ENCODE results near the gene GRAP2. TPM values are rescaled to one million over a fixed set of nuclear protein-coding genes. Genes with fewer than 3 reads are reported as not detected.

Gene GRAP2
- total and polyA plus RNA-seq, 2 of the 8 experiments (the other 6 are each of a cell fraction or from before 2014, with no cell fraction given), result 0.08 TPM; not detected in 1

DNA sequence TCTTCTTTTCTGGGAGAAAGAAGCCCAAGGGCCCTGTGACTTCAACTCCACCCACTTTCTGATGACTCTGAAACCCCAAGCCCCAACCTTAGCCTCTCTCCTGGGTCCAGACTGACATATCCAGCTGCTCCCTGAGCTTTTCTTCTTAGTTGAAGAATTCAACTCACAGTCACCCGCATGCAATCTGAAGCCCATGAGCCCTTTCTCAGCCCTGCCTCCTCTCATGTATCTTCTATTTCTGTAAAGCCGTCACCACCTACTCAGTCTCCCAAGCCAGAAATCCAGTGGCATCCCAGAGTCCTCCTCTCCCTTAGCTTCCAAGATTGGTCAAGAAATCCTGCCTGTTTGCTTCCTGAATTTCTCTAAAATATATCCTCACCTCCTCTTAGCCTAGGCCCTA, 52.2 kb downstream of the GRAP2 start (continued):
- TF ChIP-seq, protein P1, sequence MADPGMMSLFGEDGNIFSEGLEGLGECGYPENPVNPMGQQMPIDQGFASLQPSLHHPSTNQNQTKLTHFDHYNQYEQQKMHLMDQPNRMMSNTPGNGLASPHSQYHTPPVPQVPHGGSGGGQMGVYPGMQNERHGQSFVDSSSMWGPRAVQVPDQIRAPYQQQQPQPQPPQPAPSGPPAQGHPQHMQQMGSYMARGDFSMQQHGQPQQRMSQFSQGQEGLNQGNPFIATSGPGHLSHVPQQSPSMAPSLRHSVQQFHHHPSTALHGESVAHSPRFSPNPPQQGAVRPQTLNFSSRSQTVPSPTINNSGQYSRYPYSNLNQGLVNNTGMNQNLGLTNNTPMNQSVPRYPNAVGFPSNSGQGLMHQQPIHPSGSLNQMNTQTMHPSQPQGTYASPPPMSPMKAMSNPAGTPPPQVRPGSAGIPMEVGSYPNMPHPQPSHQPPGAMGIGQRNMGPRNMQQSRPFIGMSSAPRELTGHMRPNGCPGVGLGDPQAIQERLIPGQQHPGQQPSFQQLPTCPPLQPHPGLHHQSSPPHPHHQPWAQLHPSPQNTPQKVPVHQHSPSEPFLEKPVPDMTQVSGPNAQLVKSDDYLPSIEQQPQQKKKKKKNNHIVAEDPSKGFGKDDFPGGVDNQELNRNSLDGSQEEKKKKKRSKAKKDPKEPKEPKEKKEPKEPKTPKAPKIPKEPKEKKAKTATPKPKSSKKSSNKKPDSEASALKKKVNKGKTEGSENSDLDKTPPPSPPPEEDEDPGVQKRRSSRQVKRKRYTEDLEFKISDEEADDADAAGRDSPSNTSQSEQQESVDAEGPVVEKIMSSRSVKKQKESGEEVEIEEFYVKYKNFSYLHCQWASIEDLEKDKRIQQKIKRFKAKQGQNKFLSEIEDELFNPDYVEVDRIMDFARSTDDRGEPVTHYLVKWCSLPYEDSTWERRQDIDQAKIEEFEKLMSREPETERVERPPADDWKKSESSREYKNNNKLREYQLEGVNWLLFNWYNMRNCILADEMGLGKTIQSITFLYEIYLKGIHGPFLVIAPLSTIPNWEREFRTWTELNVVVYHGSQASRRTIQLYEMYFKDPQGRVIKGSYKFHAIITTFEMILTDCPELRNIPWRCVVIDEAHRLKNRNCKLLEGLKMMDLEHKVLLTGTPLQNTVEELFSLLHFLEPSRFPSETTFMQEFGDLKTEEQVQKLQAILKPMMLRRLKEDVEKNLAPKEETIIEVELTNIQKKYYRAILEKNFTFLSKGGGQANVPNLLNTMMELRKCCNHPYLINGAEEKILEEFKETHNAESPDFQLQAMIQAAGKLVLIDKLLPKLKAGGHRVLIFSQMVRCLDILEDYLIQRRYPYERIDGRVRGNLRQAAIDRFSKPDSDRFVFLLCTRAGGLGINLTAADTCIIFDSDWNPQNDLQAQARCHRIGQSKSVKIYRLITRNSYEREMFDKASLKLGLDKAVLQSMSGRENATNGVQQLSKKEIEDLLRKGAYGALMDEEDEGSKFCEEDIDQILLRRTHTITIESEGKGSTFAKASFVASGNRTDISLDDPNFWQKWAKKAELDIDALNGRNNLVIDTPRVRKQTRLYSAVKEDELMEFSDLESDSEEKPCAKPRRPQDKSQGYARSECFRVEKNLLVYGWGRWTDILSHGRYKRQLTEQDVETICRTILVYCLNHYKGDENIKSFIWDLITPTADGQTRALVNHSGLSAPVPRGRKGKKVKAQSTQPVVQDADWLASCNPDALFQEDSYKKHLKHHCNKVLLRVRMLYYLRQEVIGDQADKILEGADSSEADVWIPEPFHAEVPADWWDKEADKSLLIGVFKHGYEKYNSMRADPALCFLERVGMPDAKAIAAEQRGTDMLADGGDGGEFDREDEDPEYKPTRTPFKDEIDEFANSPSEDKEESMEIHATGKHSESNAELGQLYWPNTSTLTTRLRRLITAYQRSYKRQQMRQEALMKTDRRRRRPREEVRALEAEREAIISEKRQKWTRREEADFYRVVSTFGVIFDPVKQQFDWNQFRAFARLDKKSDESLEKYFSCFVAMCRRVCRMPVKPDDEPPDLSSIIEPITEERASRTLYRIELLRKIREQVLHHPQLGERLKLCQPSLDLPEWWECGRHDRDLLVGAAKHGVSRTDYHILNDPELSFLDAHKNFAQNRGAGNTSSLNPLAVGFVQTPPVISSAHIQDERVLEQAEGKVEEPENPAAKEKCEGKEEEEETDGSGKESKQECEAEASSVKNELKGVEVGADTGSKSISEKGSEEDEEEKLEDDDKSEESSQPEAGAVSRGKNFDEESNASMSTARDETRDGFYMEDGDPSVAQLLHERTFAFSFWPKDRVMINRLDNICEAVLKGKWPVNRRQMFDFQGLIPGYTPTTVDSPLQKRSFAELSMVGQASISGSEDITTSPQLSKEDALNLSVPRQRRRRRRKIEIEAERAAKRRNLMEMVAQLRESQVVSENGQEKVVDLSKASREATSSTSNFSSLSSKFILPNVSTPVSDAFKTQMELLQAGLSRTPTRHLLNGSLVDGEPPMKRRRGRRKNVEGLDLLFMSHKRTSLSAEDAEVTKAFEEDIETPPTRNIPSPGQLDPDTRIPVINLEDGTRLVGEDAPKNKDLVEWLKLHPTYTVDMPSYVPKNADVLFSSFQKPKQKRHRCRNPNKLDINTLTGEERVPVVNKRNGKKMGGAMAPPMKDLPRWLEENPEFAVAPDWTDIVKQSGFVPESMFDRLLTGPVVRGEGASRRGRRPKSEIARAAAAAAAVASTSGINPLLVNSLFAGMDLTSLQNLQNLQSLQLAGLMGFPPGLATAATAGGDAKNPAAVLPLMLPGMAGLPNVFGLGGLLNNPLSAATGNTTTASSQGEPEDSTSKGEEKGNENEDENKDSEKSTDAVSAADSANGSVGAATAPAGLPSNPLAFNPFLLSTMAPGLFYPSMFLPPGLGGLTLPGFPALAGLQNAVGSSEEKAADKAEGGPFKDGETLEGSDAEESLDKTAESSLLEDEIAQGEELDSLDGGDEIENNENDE (IDR thresholded peaks at IDR 0.05; ENCODE audit: insufficient replicate concordance, low read length), result no peak
- TF ChIP-seq SRF (IDR thresholded peaks at IDR 0.05; ENCODE audit: low read depth, low read length) (no peak), TAF1 (IDR thresholded peaks at IDR 0.05; ENCODE audit: low read depth, low read length) (no peak), RAD21 (IDR thresholded peaks at IDR 0.05 in 1 of 2, conservative IDR thresholded peaks at IDR 0.05 in 1 of 2; ENCODE audit: low read depth in 2 of 2, low read length in 2 of 2) (no peak), CBX5 (IDR thresholded peaks at IDR 0.05; ENCODE audit: low read depth, low read length) (no peak), TEAD4 (IDR thresholded peaks at IDR 0.05; ENCODE audit: low read depth, low read length) (no peak), TCF12 (IDR thresholded peaks at IDR 0.05; ENCODE audit: low read depth, low read length) (no peak), RNF2 (IDR thresholded peaks at IDR 0.05; ENCODE audit: borderline replicate concordance, low read depth, low read length, missing control alignments, poor library complexity, severe bottlenecking) (no peak), SUZ12 (IDR thresholded peaks at IDR 0.05; ENCODE audit: low read length) (no peak), FOSL1 (IDR thresholded peaks at IDR 0.05; ENCODE audit: insufficient read depth, low read depth, low read length) (no peak)
- TF ChIP-seq, protein P2, sequence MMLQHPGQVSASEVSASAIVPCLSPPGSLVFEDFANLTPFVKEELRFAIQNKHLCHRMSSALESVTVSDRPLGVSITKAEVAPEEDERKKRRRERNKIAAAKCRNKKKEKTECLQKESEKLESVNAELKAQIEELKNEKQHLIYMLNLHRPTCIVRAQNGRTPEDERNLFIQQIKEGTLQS (IDR thresholded peaks at IDR 0.05; ENCODE audit: insufficient read depth, low read depth, low read length), result no peak

Data from H1 (cell line).